Erythroblast (primary cell): ENCODE results near the gene CDC6.

Source experiments
- DNase-seq, 2 experiments: peaks; one replicate each; lab custom pipeline; 2025; lab: John Stamatoyannopoulos, UW
- GATA1 ChIP-seq: IDR thresholded peaks from 2 replicates; pipeline ENCODE4 v1.6.1; 2011; ENCODE audit warnings: low read depth, mild to moderate bottlenecking, control low read depth, low read length, moderate library complexity
- POLR2A ChIP-seq: IDR thresholded peaks from 2 replicates; pipeline ENCODE4 v1.6.1; 2011; ENCODE audit warnings: mild to moderate bottlenecking, low read length

Gene CDC6

DNA sequence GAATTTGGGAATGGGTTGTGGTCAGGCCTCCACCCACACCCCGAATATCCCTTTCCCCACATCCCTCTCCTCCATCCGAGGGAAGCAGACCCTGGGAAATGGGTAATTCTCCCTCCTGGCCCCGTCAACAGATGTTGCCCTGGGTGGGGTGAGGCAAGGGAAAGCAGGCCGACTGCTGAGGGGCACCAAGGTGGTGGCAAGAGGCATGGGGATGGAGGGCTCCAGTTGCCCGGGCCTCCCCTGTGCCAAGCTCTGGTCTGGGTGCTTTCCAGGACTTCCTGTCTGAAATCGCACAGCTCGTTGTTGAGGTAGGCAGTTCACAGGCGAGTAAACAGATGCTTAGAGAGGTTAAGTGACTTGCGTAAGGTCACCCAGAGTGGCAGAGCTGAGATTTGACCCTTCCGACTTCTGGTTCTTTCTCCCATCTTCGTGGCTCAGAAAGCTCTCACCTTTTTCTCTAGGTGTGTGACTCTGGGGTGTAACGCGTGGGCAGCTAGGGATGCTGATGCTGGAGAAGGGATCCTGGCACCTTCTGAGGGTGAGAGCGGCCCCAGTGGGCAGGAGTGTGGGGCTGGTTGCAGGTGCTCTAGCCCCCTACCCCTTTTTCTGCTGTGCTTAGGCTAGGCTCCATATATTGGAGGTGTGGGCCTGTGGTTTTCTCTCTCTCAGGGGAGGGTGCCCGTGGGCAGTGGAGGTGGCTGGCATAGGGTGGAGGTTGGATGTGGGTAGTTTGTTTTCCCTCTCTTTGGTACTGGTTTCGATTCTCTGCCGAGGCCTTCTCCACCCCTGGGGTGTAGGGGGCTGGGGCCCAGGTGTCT is 38.5 kb downstream of the CDC6 start:
- TF ChIP-seq POLR2A (no peak), GATA1 (no peak)
- no peak for DNase-seq

DNA sequence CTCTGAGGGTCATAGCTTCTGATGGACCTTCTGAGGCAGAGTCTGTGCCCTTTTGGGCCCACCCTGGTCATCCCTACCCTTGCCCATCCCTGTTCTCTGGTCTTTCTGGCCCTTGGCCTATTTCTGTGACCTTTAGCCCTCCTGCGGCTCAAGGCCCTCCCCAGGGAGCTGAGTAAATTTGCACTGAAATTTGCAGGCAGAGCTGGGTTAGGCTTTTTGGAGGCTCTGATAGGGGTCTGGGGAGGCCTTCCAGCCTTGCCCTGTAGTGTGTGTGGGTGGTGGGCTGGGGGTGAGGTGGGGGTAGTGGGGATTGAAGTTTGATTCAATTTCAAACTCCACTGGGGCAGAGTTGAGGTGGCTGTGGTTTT is 39.1 kb downstream of the CDC6 start:
- TF ChIP-seq GATA1 = no peak
- no peak for DNase-seq

DNA sequence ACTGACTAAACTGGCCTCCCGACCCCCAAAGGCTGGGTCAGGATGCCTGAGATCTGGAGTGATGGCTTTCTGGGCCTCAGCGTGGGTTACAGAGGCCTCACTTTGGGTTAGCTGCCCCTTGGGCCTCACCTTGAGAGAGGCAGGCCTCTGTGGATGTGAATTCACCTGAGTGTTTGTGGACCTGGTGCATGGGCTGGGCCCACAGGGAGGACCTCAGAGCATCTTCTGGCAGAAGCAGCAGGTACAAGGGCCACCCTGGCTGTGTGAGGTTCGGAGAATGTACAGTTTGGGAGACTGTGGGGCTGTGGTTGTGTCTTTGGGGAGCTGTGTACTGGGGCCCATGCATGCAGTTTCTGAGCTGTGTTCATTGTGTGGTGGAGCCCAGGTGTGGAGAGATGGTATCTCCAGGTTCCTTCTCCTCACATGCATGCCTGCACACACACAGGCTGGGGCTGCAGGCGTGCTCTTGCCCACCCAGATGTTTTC is 39.6 kb downstream of the CDC6 start:
- no peak for DNase-seq
- TF ChIP-seq POLR2A (no peak), GATA1 (no peak)

DNA sequence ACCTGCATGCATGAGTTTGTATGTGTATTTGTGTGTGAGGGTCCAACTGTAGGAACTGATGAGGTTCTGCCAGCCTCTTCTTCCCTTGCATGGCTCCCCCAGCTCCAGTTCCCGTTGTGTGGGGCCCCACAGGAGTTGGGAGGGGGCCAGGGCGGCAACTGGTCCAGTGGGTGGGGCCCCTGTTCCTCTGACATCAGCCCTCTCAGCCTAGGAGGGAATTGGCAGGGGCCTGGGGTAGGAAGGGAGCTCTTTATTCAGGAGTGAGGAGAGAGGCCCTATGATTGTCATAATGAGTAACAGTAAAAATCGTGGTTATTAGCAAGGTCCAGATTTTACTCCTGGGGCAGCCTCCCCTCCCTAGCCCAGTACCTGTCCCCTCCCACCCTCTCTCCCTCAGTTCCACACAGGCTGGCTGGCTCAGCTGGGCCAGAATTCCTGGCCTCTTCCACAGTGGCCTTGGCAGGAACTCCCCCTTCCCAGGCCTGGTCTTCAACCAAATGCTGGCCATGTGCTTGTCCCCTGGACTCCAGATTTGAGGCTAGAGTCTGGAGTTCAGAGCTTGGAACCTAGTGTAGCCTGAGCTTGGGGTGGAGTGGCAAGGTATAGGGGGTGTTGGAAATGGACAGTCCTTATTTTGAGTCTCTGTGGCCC is 40.2 kb downstream of the CDC6 start:
- TF ChIP-seq GATA1 (no peak), POLR2A (no peak)
- DNase-seq = peak; percentile 26 to 70

DNA sequence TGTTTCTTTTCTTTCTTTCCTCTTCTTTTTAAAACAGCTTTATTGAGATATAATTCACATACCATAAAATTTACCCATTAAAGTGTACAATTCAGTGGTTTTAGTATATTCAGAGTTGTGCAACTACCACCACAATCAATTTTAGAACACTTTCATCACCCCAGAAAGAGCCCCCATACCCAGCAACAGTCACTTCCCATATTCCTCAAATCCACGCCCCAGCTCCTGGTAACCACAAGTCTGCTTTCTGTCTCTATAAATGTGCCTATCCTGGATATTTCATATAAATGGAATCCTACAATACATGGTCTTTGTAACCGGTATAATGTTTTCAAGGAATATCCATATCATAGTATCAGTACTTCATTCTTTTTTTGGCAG is 40.7 kb downstream of the CDC6 start:
- TF ChIP-seq POLR2A (no peak), GATA1 (no peak)
- no peak for DNase-seq

DNA sequence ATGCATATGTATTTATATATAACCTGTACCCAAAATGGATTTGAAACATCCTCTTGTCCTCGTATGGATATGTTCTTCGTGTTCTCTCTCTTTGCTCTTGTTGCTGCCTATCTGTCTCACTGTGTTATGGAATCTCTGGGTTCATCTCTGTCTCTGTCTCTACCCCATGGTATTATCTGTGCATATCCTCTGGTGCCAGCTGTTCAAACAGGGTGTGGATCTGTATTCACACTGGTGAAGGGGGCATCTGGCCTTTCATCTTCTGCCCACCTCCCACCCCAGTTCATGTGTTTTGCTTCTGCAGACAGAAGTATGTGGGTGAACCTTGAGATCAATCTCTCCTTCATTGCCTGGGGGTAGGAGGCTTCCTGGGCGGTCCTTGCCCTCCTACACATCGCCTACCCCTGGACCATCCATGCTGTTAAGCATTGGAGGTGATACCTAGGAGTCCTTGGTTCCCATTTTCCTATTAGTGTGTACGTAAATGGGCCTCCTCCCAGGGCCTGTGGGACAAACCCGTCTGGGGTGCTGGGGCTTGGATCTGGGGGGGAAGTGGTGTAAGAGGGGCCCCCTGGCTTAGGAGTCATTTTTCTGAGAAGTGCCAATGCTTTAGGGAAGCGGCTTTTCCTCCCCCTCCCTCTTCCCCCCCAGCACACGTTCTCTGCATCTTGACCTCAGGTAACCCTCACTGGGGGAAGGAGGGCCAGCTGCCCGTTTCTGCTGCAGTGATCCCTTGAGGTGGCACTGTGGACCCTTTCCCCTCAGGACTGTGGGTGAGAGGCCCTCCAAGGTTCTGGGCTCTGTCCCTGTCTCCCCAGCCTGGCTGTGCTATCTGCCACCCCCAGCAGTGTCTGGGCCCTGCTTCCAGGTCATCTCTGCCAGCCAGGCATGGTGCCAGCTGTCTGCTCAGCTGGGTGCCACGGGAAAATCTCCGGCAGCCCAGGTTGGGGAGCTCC is 42.4 kb downstream of the CDC6 start:
- TF ChIP-seq POLR2A = no peak
- TF ChIP-seq GATA1 = no peak
- peak; percentile 50 to 65 for DNase-seq

DNA sequence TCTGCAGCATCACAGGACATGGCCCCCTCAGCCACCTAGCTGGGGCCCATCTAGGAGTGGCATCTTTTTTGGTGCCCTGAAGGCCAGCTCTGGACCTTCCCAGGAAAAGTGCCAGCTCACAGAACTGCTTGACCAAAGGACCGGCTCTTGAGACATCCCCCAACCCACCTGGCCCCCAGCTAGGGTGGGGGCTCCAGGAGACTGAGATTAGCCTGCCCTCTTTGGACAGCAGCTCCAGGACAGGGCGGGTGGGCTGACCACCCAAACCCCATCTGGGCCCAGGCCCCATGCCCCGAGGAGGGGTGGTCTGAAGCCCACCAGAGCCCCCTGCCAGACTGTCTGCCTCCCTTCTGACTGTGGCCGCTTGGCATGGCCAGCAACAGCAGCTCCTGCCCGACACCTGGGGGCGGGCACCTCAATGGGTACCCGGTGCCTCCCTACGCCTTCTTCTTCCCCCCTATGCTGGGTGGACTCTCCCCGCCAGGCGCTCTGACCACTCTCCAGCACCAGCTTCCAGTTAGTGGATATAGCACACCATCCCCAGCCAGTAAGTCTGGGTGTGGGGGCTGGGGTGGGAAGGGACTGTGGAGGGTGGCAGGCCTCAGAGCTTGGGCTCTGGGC is 43.3 kb downstream of the CDC6 start:
- no peak for DNase-seq
- TF ChIP-seq GATA1 (no peak), POLR2A (no peak)

- TF ChIP-seq POLR2A = no peak
- TF ChIP-seq GATA1 = no peak
- no peak for DNase-seq
Observed at GRCh38 chr17:40331743-40332641, 44.3 kb downstream of the CDC6 start.

GRCh38 chr17:40333781-40334448 is 46.2 kb downstream of the CDC6 start:
- no peak for DNase-seq
- TF ChIP-seq POLR2A = no peak

GRCh38 chr17:40335620-40336019 is 47.9 kb downstream of the CDC6 start:
- DNase-seq = no peak

DNA sequence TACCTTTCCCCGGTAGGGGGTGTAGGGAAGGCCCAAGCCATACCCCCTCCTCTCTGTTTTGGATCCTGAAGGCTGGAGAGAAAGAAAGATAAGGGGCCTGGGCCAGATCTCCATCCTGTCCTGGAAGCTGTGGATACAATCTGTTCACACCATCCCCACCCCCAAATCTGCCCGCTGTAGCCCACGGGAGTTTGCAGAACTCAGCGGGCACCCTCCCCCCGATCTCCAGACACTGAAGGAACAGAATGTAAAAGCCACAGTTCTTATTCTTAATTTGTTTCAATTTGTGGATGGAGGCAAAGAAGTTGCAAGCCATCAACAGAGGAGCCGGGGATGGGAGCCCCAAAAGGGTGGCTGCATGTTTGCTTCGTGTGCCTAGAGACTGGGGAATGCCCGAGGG is 49.7 kb downstream of the CDC6 start:
- no peak for DNase-seq
- TF ChIP-seq POLR2A (no peak), GATA1 (no peak)

More at GRCh38 chr17:40335620-40336019, 47.9 kb downstream of the CDC6 start:
- TF ChIP-seq GATA1 (no peak), POLR2A (no peak)

GRCh38 chr17:40338058-40338457 is 50.4 kb downstream of the CDC6 start:
- TF ChIP-seq POLR2A = no peak
- no peak for TF ChIP-seq GATA1
- no peak for DNase-seq
